ENCODE results near the gene CLTCL1.

DNA sequence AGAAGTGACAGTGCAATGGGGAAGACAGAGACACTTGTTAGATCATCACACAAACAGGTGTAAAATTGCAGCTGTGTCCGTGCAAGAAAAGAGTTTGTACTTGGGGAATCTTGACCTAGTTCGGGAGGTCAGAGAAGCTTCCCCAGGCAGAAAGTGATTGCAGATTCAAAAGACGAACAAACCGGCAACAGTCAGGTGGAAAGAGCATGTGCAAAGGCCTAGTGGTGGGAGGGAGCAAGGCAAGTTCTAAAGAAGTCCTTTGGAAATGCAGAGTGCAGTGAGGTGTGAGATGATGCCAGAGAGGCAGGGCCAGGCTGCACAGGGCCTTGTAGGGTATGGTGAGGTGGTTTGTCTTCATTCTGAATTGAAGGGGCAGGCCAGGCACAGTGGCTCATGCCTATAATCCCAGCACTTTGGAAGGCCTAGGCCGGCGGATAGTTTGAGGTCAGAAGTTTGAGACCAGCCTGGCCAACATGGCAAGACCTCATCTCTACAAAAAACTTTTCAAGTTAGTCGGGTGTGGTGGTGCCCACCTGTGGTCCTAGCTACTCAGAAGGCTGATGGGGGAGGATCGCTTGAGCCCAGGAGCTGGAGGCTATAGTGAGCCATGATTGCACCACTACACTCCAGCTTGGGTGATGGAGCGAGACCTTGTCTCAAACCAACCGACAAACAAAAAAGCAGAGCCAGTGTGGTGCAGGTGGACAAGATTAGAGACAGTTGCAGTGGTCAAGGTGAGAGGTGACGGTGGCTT is 145.1 kb downstream of the CLTCL1 start:
- TF ChIP-seq, protein P1, sequence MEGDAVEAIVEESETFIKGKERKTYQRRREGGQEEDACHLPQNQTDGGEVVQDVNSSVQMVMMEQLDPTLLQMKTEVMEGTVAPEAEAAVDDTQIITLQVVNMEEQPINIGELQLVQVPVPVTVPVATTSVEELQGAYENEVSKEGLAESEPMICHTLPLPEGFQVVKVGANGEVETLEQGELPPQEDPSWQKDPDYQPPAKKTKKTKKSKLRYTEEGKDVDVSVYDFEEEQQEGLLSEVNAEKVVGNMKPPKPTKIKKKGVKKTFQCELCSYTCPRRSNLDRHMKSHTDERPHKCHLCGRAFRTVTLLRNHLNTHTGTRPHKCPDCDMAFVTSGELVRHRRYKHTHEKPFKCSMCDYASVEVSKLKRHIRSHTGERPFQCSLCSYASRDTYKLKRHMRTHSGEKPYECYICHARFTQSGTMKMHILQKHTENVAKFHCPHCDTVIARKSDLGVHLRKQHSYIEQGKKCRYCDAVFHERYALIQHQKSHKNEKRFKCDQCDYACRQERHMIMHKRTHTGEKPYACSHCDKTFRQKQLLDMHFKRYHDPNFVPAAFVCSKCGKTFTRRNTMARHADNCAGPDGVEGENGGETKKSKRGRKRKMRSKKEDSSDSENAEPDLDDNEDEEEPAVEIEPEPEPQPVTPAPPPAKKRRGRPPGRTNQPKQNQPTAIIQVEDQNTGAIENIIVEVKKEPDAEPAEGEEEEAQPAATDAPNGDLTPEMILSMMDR (IDR thresholded peaks at IDR 0.05 in 2 of 3, conservative IDR thresholded peaks at IDR 0.05 in 1 of 3; ENCODE audit: borderline replicate concordance in 1 of 3, insufficient read depth in 1 of 3, low read depth in 2 of 3, low read length in 2 of 3): 0 out of 6 replicates have a peak, but pooled peaks of 1 of the 3 experiments have one; percentile 13
- TF ChIP-seq POLR2AphosphoS5 (IDR thresholded peaks at IDR 0.05; ENCODE audit: low read depth, low read length): no peak
- no peak for TF ChIP-seq POLR2A (IDR thresholded peaks at IDR 0.05; ENCODE audit: borderline replicate concordance, extremely low read depth, insufficient read depth, insufficient read length)
- TF ChIP-seq FOSL1 (IDR thresholded peaks at IDR 0.05; ENCODE audit: low read depth): no peak
- no peak for TF ChIP-seq SP1 (IDR thresholded peaks at IDR 0.05; ENCODE audit: low read depth)
- TF ChIP-seq ZFX (IDR thresholded peaks at IDR 0.05): no peak
- TF ChIP-seq SRF (IDR thresholded peaks at IDR 0.05; ENCODE audit: low read depth): no peak
- TF ChIP-seq ZNF274 (IDR thresholded peaks at IDR 0.05; ENCODE audit: low read depth, low read length): no peak
- no peak for TF ChIP-seq EZH2 (IDR thresholded peaks at IDR 0.05)
